ENCODE results near the gene AGT.
"Not testable (repeated sequence)": the region's sequence is repeated elsewhere in the genome, so short reads cannot be mapped to it uniquely, and the experiment has no call there.

The AGT gene

GRCh38 chr1:230691615-230692014, 22.3 kb downstream of the AGT start:
- no peak for DNase-seq (ENCODE audit: low read depth in 2 of 2)

- no peak for DNase-seq (ENCODE audit: low read depth in 2 of 2)
These were observed 23.8 kb downstream of the AGT start for GRCh38 chr1:230690101-230690500.

DNA sequence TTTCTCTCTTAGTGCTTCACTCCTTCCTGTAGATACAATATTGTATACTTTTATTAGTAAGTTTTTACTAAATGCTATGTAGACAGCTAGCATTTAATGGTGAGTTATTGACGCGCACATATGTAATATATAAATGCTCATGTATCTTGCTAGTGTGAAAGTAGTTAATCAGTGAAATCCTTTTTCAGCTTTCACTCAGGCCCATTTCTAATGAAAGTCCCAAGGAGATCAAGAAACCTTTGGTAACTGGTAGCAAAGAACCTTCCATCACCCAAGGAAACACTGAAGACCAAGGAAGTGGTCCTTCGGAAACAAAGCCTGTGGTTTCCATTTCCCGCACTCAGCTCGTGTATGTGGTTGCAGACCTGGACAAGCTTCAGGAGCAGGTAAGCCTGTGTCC, 27.2 kb downstream of the AGT start:
- no peak for DNase-seq (ENCODE audit: low read depth in 2 of 2)

DNA sequence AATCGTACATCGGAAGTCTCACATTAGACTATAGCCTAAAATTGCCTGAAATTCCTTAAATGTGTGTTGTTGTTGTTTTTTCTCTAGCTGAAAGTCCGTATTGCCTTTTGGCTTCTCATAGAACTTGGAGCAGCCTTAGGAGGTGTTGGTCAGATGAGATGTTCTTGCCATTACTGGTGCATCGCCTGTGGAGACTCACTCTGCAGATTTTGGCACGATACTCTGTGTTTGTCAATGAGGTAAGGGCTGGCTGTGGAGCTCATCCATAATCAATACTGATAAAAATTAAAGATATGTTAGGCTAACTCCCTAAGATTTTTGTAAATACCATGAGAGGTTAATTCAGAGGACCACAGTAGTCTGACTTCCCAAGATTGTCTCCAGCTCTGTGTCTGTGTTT, 28.9 kb downstream of the AGT start:
- no peak for DNase-seq (ENCODE audit: low read depth in 2 of 2)

DNA sequence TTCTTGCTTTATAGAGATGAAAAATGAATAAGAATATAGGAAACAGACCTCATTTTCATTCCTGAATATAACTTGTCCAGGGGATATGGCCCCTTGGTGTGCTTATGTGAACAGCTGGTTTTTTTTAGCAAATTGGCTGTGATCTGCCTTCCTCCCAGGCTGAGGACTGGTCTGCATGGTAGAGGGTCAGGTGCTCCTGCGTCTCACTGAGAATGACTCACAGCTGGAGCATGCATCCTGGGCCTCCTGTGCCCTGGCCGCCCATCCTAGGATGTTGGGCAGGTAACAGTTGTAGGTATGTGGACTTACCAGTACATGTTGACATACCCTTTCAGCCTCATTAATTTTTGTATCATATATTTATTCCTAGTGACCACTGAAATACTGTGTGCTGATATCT, 29.8 kb downstream of the AGT start:
- no peak for DNase-seq (ENCODE audit: low read depth in 2 of 2)

- DNase-seq (ENCODE audit: low read depth in 2 of 2): no peak
These were observed 30.9 kb downstream of the AGT start for GRCh38 chr1:230682882-230683610.

GRCh38 chr1:230682274-230682673, 31.6 kb downstream of the AGT start:
- DNase-seq (ENCODE audit: low read depth in 2 of 2): no peak

GRCh38 chr1:230681599-230681998, 32.3 kb downstream of the AGT start:
- no peak for DNase-seq (ENCODE audit: low read depth in 2 of 2)

DNA sequence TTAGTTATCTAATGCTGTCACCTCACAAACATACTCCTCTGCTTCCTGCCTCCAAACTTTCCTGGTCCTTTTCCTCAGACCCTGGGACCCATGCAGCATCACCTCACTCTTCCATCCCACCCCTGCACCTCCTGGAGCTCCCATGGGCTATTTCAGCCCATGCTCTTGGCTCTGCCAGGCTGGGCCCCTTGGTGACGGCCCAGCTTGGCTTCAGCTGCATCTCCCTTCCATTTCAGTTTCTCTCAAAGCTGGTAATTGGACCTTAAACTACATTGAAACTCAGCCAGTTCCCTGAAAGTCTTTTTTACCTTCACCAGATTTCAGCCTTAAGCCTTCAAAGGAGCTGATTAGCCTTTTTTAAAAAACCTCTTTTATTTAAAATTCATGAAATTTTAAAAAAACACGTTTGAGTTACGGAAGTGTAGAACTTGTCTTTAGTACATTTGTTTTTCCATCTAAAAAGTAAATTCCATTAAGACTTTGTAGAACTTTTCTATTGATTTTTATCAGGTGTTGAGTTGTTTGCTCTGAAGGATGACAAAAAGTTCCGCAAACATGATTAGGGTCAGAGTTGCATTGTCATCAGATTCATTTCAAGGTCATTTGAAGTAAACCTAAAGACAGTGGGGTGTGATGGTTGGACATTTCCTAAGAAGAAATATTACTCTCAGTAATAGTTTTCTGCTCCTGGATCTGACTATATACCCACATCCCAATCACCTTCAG, 33.5 kb downstream of the AGT start:
- DNase-seq (ENCODE audit: low read depth in 2 of 2): no peak

DNA sequence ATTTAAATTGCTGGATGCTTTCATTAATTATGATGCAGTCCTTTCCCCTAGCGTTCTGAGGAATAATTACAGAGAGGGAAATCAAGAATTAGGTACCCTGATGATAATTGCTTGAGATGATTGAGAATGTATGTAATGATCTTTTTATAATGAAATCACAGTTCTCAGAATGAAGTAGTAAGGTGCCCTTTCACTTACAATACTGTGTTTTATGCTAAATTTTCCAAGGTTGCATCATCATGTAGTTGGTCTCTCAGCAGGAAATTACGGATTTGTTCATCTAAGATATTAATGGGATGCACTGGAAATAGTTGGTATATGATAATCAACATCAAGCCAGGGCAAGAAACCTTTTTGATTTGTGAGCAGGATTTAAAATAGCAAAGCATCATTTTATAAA, 34.1 kb downstream of the AGT start:
- no peak for DNase-seq (ENCODE audit: low read depth in 2 of 2)

DNA sequence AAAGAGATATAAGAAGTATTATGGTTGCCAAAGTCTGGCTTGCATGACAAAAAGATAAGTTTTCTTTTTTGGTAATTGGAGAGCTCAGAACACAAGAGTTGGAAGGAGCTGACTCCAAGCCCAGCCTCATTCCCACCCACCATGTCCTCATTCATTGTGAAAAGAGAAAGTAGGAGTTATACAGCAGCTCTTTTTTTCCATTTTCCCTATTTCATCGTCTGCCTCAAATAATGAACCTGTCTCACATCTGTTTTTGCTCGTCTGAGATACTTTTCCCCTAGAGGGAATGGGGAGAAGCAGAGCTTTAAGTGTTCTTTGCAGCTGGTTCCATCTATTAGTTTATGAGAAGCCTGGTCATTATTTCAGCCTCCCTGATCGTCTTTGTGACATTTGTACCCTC, 34.7 kb downstream of the AGT start:
- no peak for DNase-seq (ENCODE audit: low read depth in 2 of 2)

GRCh38 chr1:230677200-230677599, 36.7 kb downstream of the AGT start:
- no peak for DNase-seq (ENCODE audit: low read depth in 2 of 2)

- no peak for DNase-seq (ENCODE audit: low read depth in 2 of 2)
These were observed 39.3 kb downstream of the AGT start for GRCh38 chr1:230674581-230674980.

DNA sequence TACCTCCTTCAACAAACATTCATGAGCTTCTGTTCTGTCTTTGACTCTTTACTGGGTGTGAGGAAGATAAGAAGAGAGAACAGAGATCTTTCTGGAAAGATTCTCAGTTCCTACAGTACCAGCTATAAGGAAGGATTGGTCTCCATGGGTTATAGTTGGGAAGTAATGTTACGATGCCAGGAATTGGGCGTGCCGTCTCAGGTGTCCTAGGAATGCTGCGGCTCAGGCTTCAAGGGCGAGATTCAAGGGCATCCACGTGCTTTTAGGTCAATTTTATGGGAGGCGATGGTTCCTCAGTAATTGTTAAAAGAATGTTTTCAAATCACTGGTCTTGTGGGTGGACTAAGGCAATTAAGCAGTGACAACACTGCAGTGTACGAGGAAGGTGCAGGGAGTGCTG, 44.4 kb downstream of the AGT start:
- no peak for DNase-seq (ENCODE audit: low read depth in 2 of 2)

- no peak for DNase-seq (ENCODE audit: low read depth in 2 of 2)
These were observed 45.7 kb downstream of the AGT start for GRCh38 chr1:230668227-230668626.

DNA sequence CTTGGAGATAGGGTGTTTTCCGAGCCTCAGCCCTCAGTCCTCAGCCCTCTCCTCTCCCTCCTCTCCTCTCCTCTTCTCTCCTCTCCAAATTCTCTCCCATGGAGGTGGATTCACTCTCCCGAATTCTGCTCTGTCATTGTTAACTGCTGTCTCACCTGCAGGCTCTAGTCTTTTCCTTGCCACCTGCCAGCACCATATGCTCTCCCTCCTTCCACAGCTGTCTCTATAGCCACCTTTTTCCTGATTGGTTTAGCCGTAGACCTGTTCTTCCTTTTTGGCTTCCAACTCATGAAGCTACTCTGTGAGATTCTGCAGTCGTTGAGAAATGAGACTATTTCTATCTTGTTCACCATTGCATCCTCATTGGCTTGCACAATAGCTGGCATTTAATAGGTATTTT, 51.9 kb downstream of the AGT start:
- no peak for DNase-seq (ENCODE audit: low read depth in 2 of 2)

DNA sequence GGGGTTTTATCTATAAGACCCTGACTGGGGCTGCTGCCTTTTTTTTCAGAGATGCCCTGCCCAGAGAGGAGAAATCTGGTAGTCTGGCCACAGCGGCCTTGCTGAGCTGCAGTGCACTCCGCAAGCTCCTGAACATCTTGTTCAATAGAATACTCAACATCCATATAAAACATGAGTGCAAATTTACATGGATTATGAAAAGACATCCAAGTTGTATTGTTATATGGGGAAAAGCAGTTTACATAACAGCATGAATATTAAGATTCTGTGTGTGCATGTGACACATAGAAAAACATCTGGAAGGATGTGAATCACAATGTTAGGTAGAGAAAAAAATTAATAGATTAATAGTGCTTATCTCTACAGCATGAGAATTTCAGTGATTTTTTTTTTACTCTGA, 55.2 kb downstream of the AGT start:
- no peak for DNase-seq (ENCODE audit: low read depth in 2 of 2)

DNA sequence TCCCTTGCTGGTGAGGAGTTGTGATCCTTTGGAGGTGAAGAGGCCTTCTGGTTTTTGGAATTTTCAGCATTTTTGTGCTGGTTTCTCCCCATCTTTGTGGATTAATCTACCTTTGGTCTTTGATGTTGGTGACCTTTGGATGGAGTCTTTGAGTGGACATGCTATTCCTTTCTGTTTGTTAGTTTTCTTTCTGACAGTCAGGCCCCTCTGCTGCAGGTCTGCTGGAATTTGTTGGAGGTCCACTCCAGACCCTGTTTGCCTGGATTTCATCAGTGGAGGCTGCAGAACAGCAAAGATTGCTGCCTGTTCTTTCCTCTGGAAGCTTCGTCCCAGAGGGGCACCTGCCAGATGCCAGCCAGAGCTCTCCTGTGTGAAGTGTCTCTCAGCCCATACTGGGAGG, 55.8 kb downstream of the AGT start:
- not testable (repeated sequence) for DNase-seq (ENCODE audit: low read depth in 2 of 2)

DNA sequence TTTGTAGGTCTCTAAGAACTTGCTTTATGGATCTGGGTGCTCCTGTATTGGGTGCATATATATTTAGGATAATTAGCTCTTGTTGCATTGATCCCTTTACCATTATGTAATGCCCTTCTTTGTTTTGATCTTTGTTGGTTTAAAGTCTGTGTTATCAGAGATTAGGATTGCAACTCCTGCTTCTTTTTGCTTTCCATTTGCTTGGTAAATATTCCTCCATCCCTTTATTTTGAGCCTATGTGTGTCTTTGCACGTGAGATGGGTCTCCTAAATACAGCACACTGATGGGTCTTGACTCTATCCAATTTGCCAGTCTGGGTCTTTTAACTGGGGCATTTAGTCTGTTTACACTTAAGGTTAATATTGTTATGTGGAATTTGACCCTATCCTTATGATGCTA, 57.2 kb downstream of the AGT start:
- DNase-seq (ENCODE audit: low read depth in 2 of 2): not testable (repeated sequence)

Data from stimulated activated CD4-positive, alpha-beta T cell treated with anti-CD3 and anti-CD28 coated beads, Interleukin-4, amount 100 ng/mL, for 48 hours (primary cell).